SKM-1 treated with dmso at 0.1 percent for 144 hours (cell line): ENCODE data around the gene HEBP2.
"Not testable (repeated sequence)": the region's sequence is repeated elsewhere in the genome, so short reads cannot be mapped to it uniquely, and the experiment has no call there.

Source experiments
- DNase-seq: peaks from one replicate; lab custom pipeline; 2025; ENCODE audit not compliant: unreplicated experiment; lab: John Stamatoyannopoulos, UW

Gene HEBP2

DNA sequence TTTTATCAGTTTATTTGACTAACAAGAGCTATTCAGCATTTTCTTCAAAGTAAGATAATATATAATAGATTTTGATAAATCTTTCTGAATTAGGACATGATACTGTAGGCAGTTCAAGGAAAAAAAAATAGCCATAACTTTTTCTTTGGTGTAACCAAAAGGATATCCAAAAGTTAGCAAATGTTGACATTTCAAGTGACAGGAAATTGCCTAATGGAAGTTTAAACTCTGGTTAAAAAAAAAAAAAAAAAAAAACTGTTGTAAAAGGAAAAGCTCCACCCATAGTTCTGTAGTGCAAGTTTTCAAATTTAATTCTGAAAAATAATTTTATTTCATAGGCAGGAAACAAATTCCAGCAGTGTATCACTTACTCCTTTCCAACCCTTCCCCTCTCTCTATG is 18.8 kb downstream of the HEBP2 start:
- peak; percentile 19 for DNase-seq

DNA sequence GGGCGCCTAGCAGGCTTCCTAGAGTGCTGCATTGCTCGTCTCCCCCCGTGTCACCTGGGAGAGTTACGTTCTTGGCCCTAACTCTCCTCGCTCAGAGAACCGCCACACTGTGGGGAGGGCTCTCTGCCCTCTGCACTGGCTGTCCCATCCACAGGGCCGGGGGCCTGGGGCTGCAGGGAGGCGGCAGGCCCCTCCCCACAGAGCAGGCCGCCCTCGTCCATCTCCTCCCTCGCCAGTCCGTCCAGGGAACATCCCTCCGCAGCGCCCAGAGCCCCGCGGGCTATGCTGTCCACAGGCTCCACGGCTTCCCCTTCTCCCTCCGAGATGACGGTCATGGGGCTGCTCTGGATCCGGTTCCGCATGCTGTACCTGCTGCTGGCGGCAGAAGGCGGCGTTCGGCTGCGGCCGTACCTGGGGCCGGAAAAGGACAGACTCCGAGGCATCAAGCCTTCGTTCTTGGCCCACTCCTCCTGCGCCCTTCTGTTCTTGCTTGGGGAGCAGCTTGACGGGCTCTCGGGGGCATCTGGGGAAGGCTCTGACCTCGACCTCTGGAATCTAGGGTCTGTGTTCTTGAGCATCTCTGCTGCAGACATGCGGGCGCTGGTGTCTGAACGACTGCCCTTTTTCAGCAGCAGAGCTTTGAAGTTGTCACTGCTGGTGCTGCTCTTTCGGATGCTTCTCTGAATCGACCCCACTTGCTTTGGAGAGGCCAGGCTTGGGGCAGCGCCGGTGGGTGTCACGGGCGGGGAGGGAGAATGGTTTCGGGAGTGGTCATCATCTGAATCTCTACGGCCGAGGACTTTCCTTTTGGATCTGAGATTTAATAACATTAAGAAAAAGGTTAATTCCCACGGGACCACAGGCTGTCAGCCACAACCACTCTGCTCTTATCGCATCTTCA is 20.2 kb downstream of the HEBP2 start:
- no peak for DNase-seq

DNA sequence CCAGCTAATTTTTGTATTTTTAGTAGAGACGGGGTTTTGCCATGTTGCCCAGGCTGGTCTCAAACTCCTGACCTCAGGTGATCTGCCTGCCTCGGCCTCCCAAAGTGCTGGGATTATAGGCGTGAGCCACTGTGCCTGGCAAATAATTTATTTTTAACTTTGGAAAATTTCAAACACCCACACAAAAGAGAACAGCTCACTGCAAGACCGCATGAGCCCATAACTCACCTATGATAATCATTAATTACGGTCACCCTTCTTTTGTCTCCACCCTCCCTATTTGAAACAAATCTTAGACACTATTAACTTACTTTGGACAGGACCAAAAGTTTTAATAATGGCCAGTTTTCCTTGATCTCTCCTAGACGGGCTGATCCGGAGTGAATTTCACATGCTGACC is 21.2 kb downstream of the HEBP2 start:
- not testable (repeated sequence) for DNase-seq

DNA sequence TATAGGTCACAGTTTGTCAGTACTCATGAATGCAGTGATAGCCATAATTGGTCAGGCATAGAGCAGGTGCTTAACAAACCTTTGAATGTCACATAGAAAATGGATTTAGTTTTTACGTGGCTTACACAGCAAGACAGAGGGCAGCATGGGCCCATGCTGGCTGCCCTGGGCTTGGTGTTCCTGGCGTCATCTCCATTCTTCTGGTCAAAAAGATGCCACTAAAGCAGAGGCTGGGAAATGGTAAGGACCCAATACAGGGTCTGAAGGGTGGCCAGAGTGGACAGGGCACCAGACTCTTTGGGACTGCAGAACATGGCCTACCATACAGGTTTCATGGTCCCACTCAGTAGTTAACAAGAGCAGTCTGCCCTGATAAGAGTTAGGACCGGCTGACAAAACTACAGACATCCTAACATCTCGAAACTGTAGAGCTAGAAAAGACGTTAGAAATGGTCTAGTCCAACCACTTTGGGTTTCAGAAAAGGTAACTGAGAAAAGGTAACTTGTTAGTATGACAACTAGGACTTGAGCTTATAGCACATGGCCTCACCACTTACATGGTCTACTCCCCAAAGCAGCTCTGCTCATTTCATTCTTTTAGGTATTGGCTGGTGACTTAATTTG is 22.6 kb downstream of the HEBP2 start:
- no peak for DNase-seq

DNA sequence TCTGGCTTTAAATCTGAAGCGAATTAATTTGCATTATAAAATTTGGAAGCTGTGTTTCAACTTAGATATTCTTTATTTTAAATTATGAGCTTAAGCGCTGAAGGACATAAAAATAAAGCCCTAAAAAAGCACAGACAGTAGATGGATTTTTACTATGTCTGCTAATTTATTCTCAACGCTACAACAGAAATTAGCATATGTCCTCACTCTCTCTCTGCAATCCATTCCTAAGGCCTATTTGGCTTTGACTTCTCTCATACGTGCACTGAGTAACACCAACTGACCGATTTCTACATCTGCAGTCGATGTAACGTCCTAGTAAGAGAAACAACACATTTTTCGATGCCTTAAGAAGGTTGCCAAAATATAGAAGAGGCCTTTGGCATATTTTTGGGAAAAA is 23.7 kb downstream of the HEBP2 start:
- no peak for DNase-seq

DNA sequence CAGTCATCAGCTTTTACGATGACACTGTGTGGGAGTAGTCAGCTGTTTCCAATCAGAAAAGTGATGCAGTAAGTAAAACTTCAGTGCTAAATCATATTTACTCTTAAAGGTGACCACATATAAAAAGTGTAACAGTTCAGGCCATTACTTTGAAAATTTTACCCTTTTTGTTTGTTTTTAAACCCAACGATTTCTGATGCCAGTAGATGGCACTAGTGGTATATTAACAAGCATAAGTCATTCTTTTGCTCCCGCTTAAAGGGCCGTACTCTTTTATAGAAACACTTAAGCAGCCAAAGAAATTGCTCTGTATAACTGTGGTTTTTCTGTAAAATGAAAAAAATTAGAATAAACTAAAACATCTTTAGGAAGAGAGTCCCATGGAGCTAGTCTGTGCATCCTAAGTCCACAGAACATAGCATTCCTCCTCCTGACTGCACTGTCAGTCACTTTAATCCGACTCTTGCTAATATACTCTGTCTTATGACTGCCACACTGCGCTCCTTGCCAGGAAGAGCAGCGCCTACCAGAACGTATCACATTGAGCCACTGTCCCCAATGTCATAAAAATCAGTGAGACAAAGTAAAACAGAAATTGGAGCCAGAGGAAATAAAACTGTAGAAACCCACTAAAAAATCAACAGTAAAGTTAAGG is 25.0 kb downstream of the HEBP2 start:
- peak; percentile 41 for DNase-seq

DNA sequence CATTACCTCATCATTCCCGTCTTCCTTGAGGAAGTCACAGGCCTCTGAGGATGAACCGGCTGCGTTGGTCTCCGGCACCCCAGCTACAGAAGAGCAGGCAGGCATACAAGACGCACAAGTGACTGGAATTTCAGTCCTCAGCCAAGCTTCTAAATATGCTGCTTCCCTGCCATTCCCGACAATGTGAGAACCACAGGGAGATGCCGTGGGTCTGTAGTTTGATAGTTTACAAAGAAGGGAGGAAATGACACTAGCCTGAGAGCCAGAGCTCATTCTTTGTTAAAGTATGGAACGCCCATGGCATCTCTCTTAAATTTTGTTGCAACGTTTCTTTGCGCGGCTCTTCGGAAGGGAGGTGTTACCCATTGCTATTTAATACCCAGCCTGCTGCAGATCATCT is 25.7 kb downstream of the HEBP2 start:
- DNase-seq = no peak

DNA sequence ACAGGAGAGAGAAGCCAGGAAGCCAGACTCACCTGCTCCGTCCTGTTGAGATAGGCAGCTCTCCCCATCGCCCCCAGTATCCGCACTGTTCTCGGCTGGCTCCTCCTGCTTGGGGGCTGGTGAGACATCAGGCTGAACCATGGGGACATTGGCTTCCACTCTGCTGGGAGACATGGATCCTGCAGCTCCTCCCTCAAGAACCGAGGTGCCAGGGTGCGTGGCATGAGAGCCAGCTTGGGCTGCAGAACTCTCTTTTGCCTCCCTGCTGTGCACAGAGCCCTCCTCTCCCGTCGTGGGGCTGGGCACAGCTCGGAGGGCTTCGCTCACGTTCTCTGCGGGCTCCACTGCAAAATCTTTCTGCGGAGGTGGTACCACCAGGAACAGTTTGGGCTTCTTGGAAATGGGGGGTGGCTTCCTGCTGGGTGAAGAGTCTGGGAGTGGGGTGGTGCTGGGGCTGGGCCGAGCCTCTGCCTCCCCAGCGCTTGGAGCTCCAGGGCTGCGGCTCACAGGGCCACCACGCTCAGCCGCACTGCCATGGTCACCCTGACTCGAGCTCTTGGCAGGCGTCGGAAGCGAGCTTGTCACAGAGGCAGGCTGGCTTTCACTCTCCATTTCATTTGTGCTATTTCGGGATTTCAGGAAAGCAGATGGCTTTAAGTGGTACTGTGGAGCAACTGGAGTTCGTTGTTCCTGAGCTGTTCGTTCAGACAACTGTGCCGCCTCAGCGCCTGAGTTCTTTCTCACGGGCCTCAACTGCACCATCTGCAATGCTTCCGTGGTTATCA is 26.5 kb downstream of the HEBP2 start:
- no peak for DNase-seq

DNA sequence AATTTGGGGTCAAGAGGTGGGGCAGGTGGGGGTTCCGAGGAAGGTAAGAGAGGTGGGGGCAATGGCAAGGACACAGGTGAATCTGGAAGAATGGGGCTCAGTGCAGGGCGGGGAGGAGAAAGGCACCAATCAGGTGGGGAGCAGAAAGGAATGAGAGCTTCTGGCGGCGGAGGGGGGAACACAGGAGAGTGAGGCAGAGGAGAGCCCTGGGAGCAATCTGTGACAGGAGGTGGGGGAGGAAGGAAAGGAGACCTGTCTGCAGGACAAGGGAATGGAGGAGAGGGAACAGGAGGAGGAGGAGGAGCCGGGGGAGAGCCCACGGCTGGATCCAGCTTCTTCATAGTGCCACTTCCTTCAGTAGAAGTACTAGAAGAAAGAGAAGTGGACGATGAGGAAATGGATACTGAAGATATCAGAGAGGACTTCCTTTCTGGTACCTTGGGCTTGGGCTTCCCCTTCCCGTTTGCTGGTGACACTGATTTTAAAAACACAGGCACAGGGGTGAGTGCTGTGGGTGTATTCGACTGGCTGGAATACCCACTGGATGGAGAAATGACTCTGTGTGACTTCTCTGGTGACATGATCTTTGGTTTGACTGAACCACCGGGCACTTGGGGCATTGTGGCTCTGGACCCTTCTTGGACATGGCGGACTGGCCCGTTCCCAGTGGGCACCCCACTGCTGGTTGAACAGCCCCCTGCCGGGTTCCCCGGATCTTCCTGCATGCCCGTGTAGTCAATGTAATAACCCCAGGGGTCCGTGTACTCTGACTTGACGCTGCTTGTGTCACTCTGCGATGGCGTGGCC is 27.4 kb downstream of the HEBP2 start:
- DNase-seq = peak; percentile 85

DNA sequence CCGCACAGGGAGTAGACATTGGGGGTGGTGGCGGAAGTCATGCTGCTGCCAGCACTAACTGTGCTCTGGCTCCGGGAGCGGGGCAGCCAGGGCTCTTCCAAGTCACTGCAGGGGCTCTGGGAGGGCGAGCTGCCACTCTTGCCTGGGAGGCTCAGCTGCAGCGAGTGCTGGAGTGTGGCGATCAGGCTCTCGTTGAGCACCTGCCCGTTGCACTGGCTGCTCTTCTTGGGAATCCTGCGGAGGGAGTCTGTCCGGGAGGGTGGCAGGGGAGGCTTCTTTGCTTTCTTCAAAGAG is 28.0 kb downstream of the HEBP2 start:
- DNase-seq = no peak

DNA sequence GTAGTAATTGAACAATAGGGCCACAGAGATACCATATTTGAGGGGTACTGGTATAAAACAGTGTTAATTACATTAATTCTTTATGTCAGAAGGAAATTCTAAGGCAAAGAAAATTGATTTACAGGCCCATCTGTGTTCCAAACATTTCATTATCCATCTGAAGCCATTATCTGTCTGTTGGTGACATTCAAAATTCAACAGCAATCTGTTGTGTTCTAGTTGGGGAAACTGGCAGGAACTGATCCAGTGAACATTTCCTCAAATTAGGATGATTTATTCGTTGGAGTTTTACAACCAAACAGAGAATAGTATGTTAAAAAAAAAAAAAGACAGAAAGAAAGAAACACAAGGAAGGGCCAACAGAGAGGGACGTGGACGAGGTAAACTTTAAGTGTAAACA is 30.1 kb downstream of the HEBP2 start:
- DNase-seq = no peak

DNA sequence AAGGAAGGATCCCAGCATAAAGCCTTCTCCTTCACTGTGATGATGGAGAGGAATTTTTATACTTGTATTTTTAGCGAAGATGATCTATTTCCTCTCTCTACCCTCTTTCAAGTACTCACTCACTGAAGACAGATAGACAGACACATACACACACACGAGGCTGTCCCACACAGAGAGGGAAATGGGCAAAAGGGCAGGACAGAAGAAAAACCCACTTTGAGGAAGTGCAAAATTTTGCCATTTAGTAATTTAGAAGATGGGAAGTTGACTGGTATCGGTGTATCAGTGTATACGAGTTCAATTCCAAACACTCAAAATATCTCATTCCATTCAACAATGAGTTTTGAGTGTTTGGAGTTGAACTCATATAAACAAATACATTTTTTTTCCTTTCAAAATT is 30.9 kb downstream of the HEBP2 start:
- peak; percentile 58 for DNase-seq

DNA sequence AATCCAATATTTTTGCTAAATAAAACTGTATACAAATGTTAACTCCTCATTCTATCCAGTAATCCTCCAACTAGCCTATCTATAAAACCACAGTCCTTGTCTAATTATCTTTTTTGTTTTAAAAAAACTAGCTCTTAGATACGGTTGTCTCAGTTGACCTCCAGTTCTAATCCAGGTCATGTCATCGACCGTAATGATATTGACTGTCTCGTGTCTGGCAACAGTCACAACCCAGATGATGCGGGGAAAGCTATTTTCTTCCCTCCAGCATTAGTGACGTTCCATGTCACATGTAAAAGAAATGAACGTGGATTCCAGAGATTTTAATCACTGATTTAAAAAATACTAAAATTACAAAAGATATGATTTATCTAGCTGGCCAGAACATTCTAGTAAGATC is 35.5 kb downstream of the HEBP2 start:
- DNase-seq = no peak

DNA sequence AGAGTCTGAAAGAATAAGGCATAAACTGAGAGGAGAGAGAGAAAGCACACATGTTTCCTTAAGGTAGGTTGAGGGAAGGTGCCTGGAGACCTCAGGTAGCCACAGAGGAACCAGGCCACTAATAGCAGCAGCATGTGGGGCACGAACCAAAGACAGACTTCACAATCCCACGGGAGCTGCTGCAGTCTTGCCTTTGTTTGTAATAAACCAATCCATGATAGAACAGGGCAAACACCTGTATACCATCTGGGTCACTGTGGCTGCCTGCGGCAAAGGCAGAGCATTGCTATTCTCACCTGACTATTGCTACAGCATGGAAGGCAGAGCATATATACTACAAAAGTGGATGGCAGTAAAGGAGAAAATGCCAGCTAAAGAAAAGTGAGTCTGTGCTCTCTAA is 36.3 kb downstream of the HEBP2 start:
- no peak for DNase-seq

DNA sequence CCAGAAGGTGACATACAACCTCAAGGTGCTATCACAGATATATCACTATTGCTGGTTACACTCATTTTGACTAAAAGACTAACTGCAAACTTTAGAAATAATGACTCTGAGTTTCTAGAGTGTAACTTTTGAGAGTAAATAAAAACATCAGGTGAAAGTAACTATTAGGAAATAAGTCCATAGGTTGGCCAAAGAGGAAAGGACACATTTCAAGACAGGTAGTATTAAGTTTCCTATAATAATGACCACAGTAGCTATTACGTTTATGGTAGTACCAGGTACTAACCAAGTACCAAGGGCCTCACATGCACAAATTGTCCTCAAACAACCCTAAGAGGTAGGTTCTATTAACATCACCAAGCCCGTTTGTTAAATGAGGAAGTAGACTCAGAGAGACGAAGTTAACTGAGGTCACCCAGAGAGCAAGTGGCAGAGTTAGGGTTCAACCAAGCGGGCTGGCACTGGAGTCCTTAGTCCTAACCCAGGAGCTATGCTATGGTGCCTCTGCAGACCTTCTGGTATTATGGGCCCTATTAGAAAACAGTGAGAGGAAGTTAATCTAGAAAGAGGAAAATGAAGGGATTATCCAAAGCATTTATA is 36.8 kb downstream of the HEBP2 start:
- DNase-seq = peak; percentile 92

DNA sequence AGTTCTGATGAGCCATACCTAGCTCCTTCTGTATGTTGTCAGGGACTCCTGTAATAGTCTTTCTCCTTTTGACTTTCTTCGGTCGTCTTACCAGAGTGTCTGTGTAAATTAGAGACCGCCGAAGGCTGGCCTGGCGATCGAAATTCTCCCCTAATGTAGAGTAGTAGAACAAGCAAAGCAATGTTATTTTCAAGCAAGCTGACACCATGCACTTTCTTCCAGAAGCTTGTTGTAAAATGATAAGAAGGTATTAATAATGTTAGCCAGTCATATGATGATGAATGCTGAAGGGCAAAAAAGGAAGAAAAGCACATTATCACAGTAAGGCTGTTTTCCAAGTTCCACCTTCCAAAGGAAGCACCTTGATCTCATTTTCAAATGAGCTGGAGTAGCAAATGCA is 37.9 kb downstream of the HEBP2 start:
- DNase-seq = no peak

DNA sequence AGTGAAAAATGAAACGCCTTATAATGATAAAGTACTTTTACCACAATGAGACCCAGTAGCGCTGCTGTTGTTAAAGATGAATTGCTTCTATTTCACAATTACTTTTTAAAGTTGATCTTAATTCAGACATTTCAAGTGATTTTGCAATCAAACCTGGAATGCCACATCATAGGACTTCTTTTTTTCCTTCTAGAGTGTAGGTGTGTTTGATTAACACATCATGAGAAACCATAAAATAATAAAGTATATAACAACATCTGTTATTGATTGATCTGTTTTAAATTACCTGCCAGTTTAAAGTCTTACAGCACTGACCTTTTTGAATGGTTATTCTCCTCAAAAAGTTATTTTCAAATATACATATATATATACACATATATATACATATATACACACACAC is 38.6 kb downstream of the HEBP2 start:
- DNase-seq = no peak

DNA sequence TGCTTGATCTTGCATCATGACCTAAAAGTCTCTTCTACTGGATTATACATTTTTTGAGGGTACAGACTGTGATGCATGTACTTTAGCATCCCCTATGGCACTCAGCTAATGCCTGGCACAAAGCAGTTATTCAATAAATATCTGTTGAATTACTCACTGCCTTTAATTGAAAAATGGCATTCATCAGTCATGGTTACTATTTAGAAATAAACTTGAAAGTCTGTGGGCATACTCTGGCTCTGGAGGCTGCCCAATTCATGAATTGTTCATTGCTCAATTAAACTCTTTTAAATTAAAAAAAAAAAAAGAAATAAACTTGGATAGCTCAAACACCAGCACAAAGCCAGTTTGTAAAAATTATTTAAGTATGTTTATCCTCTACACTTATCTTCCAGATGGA is 40.0 kb downstream of the HEBP2 start:
- no peak for DNase-seq

DNA sequence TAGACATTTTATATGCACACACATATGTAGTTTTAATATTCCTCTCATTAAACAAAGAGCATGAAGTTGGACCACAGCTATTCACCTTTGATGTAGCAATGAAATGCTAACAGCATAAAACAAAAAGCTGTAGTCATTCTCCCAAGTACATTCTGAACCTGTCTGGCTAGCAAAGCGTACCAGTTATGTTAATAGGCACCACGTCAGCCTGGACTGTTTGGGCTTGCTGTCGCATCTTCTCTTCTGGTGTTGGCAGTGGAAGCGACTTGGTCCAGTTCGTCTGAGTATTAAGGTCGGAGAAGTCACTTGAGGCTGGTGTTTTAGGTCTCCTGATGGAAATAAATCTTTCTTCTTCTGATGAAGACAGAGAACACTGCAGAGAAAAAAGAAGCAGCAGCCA is 42.8 kb downstream of the HEBP2 start:
- DNase-seq = no peak

DNA sequence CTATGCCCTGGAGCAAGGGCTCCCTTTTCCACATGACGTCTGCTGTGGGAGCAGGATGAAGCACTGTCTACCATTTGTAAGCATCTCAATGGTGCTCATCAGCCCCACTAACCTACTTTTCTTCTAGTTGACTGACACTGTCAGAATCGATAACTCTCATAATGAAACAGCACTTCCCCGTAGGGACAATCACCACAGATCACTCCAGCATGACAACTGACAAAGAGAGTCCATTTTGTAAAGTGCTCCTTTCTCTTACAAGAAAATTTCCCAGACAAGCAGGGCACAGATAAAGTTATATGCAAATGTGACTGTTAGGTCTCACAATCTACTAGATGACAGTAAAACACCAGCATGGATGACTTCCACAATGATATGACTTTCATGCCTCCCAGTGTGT is 46.4 kb downstream of the HEBP2 start:
- DNase-seq = no peak
